GM21381 (cell line): ENCODE results near the gene GRM7.

Experiments used
- ATAC-seq: cut with Tn5 transposase; IDR thresholded peaks from one replicate; pipeline ENCODE4 v1.9.1; 2021; ENCODE audit warnings: mild to moderate bottlenecking, moderate library complexity; ENCODE audit not compliant: unreplicated experiment

GRM7 gene

GRCh38 chr3:7754653-7755441 is 893.9 kb downstream of the GRM7 start:
- no peak for ATAC-seq

GRCh38 chr3:7759630-7760029 is 898.7 kb downstream of the GRM7 start:
- no peak for ATAC-seq

GRCh38 chr3:7760718-7761117 is 899.8 kb downstream of the GRM7 start:
- no peak for ATAC-seq

- no peak for ATAC-seq
Observed at GRCh38 chr3:7764115-7764514, 903.2 kb downstream of the GRM7 start.

- ATAC-seq = no peak
Observed at GRCh38 chr3:7766530-7766929, 905.6 kb downstream of the GRM7 start.

- ATAC-seq = no peak
Observed at GRCh38 chr3:7779331-7779730, 918.4 kb downstream of the GRM7 start.

- no peak for ATAC-seq
Observed at GRCh38 chr3:7781395-7781794, 920.5 kb downstream of the GRM7 start.

GRCh38 chr3:7787871-7788828 is 927.2 kb downstream of the GRM7 start:
- no peak for ATAC-seq

GRCh38 chr3:7788881-7789280 is 928.0 kb downstream of the GRM7 start:
- no peak for ATAC-seq

GRCh38 chr3:7789324-7789723 is 928.4 kb downstream of the GRM7 start:
- no peak for ATAC-seq

- ATAC-seq = no peak
Observed at GRCh38 chr3:7790141-7790540, 929.2 kb downstream of the GRM7 start.
